PFSK-1 (cell line): ENCODE results near the gene FRMD8.

ENCODE experiments used
- FOXP2 ChIP-seq: optimal IDR thresholded peaks from 2 replicates; pipeline ENCODE3; 2011; ENCODE audit warnings: borderline replicate concordance, control low read depth, inconsistent platforms; ENCODE audit not compliant: insufficient read depth; ENCODE audit errors: extremely low read length, extremely low read depth
- POLR2AphosphoS5 ChIP-seq: IDR thresholded peaks from 2 replicates; pipeline ENCODE4 v1.6.1; 2012; ENCODE audit warnings: low read depth, mild to moderate bottlenecking, control low read depth, low read length, moderate library complexity
- SIN3A ChIP-seq: IDR thresholded peaks from 2 replicates; pipeline ENCODE4 v1.6.1; 2012; ENCODE audit warnings: mild to moderate bottlenecking, low read length, moderate library complexity, borderline replicate concordance; ENCODE audit not compliant: insufficient read depth
- TAF1 ChIP-seq: IDR thresholded peaks from 2 replicates; pipeline ENCODE4 v1.6.1; 2012; ENCODE audit warnings: low read length, control low read depth, borderline replicate concordance; ENCODE audit not compliant: insufficient read depth
- TF ChIP-seq, protein P1 (sequence below), 2 experiments: IDR thresholded peaks; 2 replicates each; pipeline versions ENCODE4 v1.6.1 to v1.8.0; 2011 to 2012; ENCODE audit warnings: low read depth in 2 of 2, low read length in 2 of 2, control low read depth in 1 of 2, inconsistent platforms in 1 of 2, mild to moderate bottlenecking in 1 of 2, moderate library complexity in 1 of 2; ENCODE audit not compliant: insufficient read depth in 1 of 2

DNA sequence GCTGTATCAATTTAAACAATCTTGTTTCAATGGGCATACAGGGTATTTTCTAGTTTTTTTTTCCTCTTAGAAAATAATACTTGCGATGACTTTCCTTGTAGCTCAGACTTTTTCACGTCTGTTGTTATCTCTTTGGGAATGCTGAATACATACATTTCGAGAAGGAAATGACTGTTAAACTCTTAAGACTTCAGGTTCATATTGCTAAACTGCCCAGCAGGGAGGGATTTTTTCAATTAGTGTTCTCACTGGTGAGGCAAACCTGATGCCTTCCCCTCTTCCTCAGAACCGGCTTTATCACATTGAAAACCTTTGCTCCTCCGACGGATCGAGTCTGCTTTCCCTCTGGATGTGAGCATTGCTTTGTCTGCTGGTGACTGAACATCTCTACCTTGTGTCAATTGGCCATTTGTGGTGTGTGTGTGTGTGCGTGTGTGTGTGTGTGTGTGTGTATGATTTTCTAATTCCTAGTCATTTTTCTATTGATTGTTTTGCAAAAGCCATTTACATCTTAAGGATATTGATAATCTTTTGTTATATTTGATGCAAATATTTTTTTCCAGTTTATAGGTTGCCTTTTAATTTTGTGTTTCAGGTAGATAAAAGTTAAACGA lies 42.7 kb downstream of the FRMD8 start:
- TF ChIP-seq TAF1: no peak
- no peak for TF ChIP-seq POLR2AphosphoS5
- no peak for TF ChIP-seq SIN3A
- TF ChIP-seq FOXP2: no peak
- TF ChIP-seq, protein P1, sequence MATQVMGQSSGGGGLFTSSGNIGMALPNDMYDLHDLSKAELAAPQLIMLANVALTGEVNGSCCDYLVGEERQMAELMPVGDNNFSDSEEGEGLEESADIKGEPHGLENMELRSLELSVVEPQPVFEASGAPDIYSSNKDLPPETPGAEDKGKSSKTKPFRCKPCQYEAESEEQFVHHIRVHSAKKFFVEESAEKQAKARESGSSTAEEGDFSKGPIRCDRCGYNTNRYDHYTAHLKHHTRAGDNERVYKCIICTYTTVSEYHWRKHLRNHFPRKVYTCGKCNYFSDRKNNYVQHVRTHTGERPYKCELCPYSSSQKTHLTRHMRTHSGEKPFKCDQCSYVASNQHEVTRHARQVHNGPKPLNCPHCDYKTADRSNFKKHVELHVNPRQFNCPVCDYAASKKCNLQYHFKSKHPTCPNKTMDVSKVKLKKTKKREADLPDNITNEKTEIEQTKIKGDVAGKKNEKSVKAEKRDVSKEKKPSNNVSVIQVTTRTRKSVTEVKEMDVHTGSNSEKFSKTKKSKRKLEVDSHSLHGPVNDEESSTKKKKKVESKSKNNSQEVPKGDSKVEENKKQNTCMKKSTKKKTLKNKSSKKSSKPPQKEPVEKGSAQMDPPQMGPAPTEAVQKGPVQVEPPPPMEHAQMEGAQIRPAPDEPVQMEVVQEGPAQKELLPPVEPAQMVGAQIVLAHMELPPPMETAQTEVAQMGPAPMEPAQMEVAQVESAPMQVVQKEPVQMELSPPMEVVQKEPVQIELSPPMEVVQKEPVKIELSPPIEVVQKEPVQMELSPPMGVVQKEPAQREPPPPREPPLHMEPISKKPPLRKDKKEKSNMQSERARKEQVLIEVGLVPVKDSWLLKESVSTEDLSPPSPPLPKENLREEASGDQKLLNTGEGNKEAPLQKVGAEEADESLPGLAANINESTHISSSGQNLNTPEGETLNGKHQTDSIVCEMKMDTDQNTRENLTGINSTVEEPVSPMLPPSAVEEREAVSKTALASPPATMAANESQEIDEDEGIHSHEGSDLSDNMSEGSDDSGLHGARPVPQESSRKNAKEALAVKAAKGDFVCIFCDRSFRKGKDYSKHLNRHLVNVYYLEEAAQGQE (IDR thresholded peaks at IDR 0.05; ENCODE audit: insufficient read depth in 1 of 2, low read depth in 2 of 2, low read length in 2 of 2): no peak
